Endothelial cell of umbilical vein (primary cell): ENCODE data around the gene PRKAG2. TPM values are rescaled to one million over a fixed set of nuclear protein-coding genes. Genes with fewer than 3 reads are reported as not detected.

Experiments
- BruUV-seq: library from RNA; stranded (reverse); fragments of 400-500 nt; replicated peaks from 2 replicates; lab custom pipeline; 2021; lab: Mats Ljungman, UMichigan
- CTCF ChIA-PET: fragments of 300-600, 350-600 bp; sonication (Branson Sonifier 250); formaldehyde crosslinking; loops from one replicate; lab custom pipeline; 2021; ENCODE audit warnings: antibody characterized with exemption, inconsistent platforms; lab: Charles Lee
- POLR2A ChIA-PET: fragments of 300-600, 350-600 bp; sonication (Branson Sonifier 250); formaldehyde crosslinking; loops from one replicate; lab custom pipeline; 2021; ENCODE audit warnings: antibody characterized with exemption, inconsistent platforms; lab: Charles Lee
- DNase-seq: peaks from one replicate; pipeline ENCODE4 v3.0.0-alpha.2; 2011; ENCODE audit warnings: low read depth, low spot score
- FAIRE-seq: peaks from 2 replicates; lab custom pipeline; 2011; peaks lifted over from hg19 to GRCh38; lab: Jason Lieb, UNC
- H2AFZ ChIP-seq: 2 replicates; pipeline ENCODE4 v1.6.0; 2012; ENCODE audit warnings: low read depth, low read length, control low read depth, inconsistent platforms
- H3K27ac ChIP-seq: 2 replicates; pipeline ENCODE4 v1.5.1; 2011; ENCODE audit warnings: low read depth, mild to moderate bottlenecking, control low read depth, low read length, moderate library complexity; ENCODE audit not compliant: insufficient read depth
- H3K27me3 ChIP-seq, 2 experiments: 2 replicates each; pipeline versions ENCODE4 v1.6.0 to v1.6.1; 2011; ENCODE audit warnings: low read length in 2 of 2, mixed read lengths in 1 of 2; ENCODE audit not compliant: control insufficient read depth in 2 of 2, insufficient read depth in 2 of 2
- H3K36me3 ChIP-seq, 2 experiments: 2 replicates in 1 of 2; 3 replicates in 1 of 2; pipeline ENCODE4 v1.5.1; 2011; ENCODE audit warnings: low read length in 2 of 2, mild to moderate bottlenecking in 1 of 2, moderate library complexity in 1 of 2; ENCODE audit not compliant: control insufficient read depth in 2 of 2, insufficient read depth in 2 of 2; ENCODE audit errors: extremely low read depth in 1 of 2
- H3K4me1 ChIP-seq: 3 replicates; pipeline ENCODE4 v1.5.1; 2011; ENCODE audit warnings: mild to moderate bottlenecking, low read length; ENCODE audit not compliant: control insufficient read depth, insufficient read depth; ENCODE audit errors: extremely low read depth
- H3K4me2 ChIP-seq: 2 replicates; pipeline ENCODE4 v1.6.1; 2011; ENCODE audit warnings: low read length, control low read depth, mixed read lengths; ENCODE audit not compliant: insufficient read depth
- H3K4me3 ChIP-seq, 3 experiments: fragments of 200-600 bp in 1 of 3; sonication (generic), shearing (Covaris generic) in 1 of 3; replicated peaks in 1 of 3; 2 replicates each; pipeline ENCODE4 v1.5.1; 2011 to 2016; ENCODE audit warnings: control low read depth in 3 of 3, low read length in 3 of 3, mild to moderate bottlenecking in 2 of 3, inconsistent platforms in 1 of 3, low read depth in 1 of 3, moderate library complexity in 1 of 3; ENCODE audit not compliant: insufficient read depth in 1 of 3
- H3K79me2 ChIP-seq: 2 replicates; pipeline ENCODE4 v1.6.0; 2012; ENCODE audit warnings: low read length, inconsistent platforms; ENCODE audit not compliant: control insufficient read depth, insufficient read depth
- H3K9ac ChIP-seq: replicated peaks from 2 replicates; pipeline ENCODE3; 2011; ENCODE audit warnings: low read length, control low read depth; ENCODE audit not compliant: insufficient read depth; ENCODE audit errors: extremely low read depth
- H3K9me1 ChIP-seq: replicated peaks from 3 replicates; pipeline ENCODE4 v1.6.0; 2011; ENCODE audit warnings: mild to moderate bottlenecking, low read length; ENCODE audit not compliant: control insufficient read depth, insufficient read depth; ENCODE audit errors: extremely low read depth
- H3K9me3 ChIP-seq: replicated peaks from 2 replicates; pipeline ENCODE4 v1.5.1; 2012; ENCODE audit warnings: low read length, inconsistent platforms; ENCODE audit not compliant: control insufficient read depth, insufficient read depth
- H4K20me1 ChIP-seq: replicated peaks from 2 replicates; pipeline ENCODE3; 2011; ENCODE audit warnings: mild to moderate bottlenecking, low read length; ENCODE audit not compliant: control insufficient read depth, insufficient read depth; ENCODE audit errors: extremely low read depth
- CTCF ChIP-seq, 2 donors: IDR thresholded peaks; 1 replicate in 1 of 2; 2 replicates in 1 of 2; pipeline ENCODE4 v1.5.1; 2011; ENCODE audit warnings: low read length in 2 of 2, mild to moderate bottlenecking in 2 of 2, moderate library complexity in 2 of 2, control low read depth in 1 of 2, inconsistent platforms in 1 of 2, low read depth in 1 of 2; ENCODE audit not compliant: insufficient read depth in 1 of 2; ENCODE audit errors: extremely low read depth in 1 of 2
- EZH2 ChIP-seq: IDR thresholded peaks from 2 replicates; pipeline ENCODE4 v1.6.1; 2012; ENCODE audit warnings: borderline replicate concordance, low read depth, mild to moderate bottlenecking, moderate library complexity, low read length, inconsistent platforms; ENCODE audit not compliant: severe bottlenecking
- FOS ChIP-seq: IDR thresholded peaks from 2 replicates; pipeline ENCODE4 v1.6.1; 2011; ENCODE audit warnings: mild to moderate bottlenecking, low read length, moderate library complexity, borderline replicate concordance; ENCODE audit not compliant: insufficient read depth
- GATA2 ChIP-seq: IDR thresholded peaks from 2 replicates; pipeline ENCODE4 v1.7.0; 2011; ENCODE audit warnings: low read depth, mild to moderate bottlenecking, moderate library complexity, mixed read lengths, low read length; ENCODE audit not compliant: insufficient read length, insufficient read depth
- JUN ChIP-seq: IDR thresholded peaks from 2 replicates; pipeline ENCODE4 v1.6.1; 2011; ENCODE audit warnings: borderline replicate concordance, low read depth; ENCODE audit not compliant: insufficient read length, insufficient read depth
- MAX ChIP-seq: IDR thresholded peaks from 2 replicates; pipeline ENCODE4 v1.6.1; 2011; ENCODE audit not compliant: insufficient read depth, insufficient read length
- MYC ChIP-seq: IDR thresholded peaks from one replicate; pipeline ENCODE4 v1.6.1; 2011; ENCODE audit warnings: mild to moderate bottlenecking, low read depth, low read length
- POLR2A ChIP-seq: IDR thresholded peaks from 2 replicates; pipeline ENCODE4 v1.6.1; 2012; ENCODE audit warnings: low read depth, mild to moderate bottlenecking, control low read depth, low read length
- POLR2AphosphoS5 ChIP-seq: IDR thresholded peaks from 2 replicates; pipeline ENCODE4 v1.6.1; 2012; ENCODE audit warnings: low read depth, mild to moderate bottlenecking, control low read depth, low read length, moderate library complexity; ENCODE audit not compliant: insufficient read depth
- dilution Hi-C: fragments of 300-500 bp; cut with MboI; formaldehyde crosslinking; loops from one replicate; pipeline ENCODE4 v1.15.0; 2019; ENCODE audit warnings: low sequenced_read_pairs; ENCODE audit not compliant: extremely low pct_ligation_motif_present
- intact Hi-C: fragments of 100-400 bp; cut with micrococcal nuclease; formaldehyde crosslinking; loops from one replicate; pipeline ENCODE4 v1.10.0; 2022
- polyA plus RNA-seq, 4 experiments: library from polyadenylated mRNA; depleted of rRNA in 3 of 4; stranded (reverse) in 3 of 4; unstranded in 1 of 4; fragments of >200 nt; gene quantifications; 2 replicates each; pipeline versions ENCODE4 v1.2.1 to v1.2.3, GENCODE V29; 2011 to 2012; ENCODE audit warnings: missing spikeins in 1 of 4
- total RNA-seq: library from RNA; stranded (reverse); gene quantifications from 2 replicates; pipeline ENCODE4 v1.2.3, GENCODE V29; 2021

The PRKAG2 gene
- total and polyA plus RNA-seq, 2 donors (not counting 3 experiments of a cell fraction or from before 2014, with no cell fraction given), result 19.3 to 51.5 TPM

GRCh38 chr7:151851145-151851751, 25.7 kb downstream of the PRKAG2 start:
- H3K9me3 ChIP-seq, result no peaks in the 10 kb centered on the region
- H3K27me3 ChIP-seq, result no peaks in the 10 kb centered on the region
- ChIA-PET CTCF (no interaction called here), POLR2A (no interaction called here)
- no peaks in the 10 kb centered on the region for H4K20me1 ChIP-seq
- no peak for DNase-seq
- intact Hi-C loops, result no loop called here
- H3K9me1 ChIP-seq, result no peaks in the 10 kb centered on the region
- H3K36me3 ChIP-seq, result no peaks in the 10 kb centered on the region
- H2AFZ ChIP-seq, result no peak overlapping the region
- no peak for TF ChIP-seq FOS
- TF ChIP-seq EZH2, result no peak
- no peak for TF ChIP-seq POLR2A
- no peak for TF ChIP-seq JUN
- no peak for TF ChIP-seq GATA2
- TF ChIP-seq MAX, result no peak
- no peak for TF ChIP-seq POLR2AphosphoS5
- no peak for TF ChIP-seq CTCF (IDR thresholded peaks at IDR 0.05; ENCODE audit: extremely low read depth in 1 of 2, insufficient read depth in 1 of 2, low read depth in 1 of 2, low read length in 2 of 2)
- TF ChIP-seq MYC, result no peak
- H3K9ac ChIP-seq, result no peak overlapping the region
- H3K27ac ChIP-seq, result no peak overlapping the region
- H3K4me3 ChIP-seq, result no peak overlapping the region
- no TSS peak for BruUV-seq
- H3K4me1 ChIP-seq, result no peaks in the 10 kb centered on the region
- no peaks in the 10 kb centered on the region for H3K79me2 ChIP-seq
- no peak overlapping the region for H3K4me2 ChIP-seq
- no peak for FAIRE-seq
- dilution Hi-C loops, result no loop called here
